HL-60 (cell line): ENCODE results near the gene FBXO28.

Source experiments
- CTCF ChIP-seq: IDR thresholded peaks from one replicate; pipeline ENCODE4 v1.5.1; 2011; ENCODE audit warnings: low read length, control low read depth, inconsistent platforms; ENCODE audit not compliant: insufficient read depth
- GABPA ChIP-seq: IDR thresholded peaks from 2 replicates; pipeline ENCODE4 v1.6.1; 2012; ENCODE audit warnings: low read depth
- POLR2AphosphoS5 ChIP-seq: IDR thresholded peaks from 2 replicates; pipeline ENCODE4 v1.6.1; 2012; ENCODE audit warnings: low read depth
- REST ChIP-seq: IDR thresholded peaks from 2 replicates; pipeline ENCODE4 v1.6.1; 2012; ENCODE audit warnings: low read depth; ENCODE audit not compliant: insufficient replicate concordance

GRCh38 chr1:224203243-224204016 lies 89.5 kb downstream of the FBXO28 start:
- no peak for TF ChIP-seq CTCF
- TF ChIP-seq GABPA = no peak
- TF ChIP-seq POLR2AphosphoS5 = no peak
- TF ChIP-seq REST = no peak
